Retinal pigment epithelial cell (primary cell): ENCODE measurements around the gene EME2.

Experiments
- DNase-seq: peaks from one replicate; pipeline ENCODE4 v3.0.0-alpha.2; 2010; ENCODE audit warnings: low read depth
- H3K4me3 ChIP-seq: 2 replicates; pipeline ENCODE4 v1.5.1; 2011; ENCODE audit warnings: mild to moderate bottlenecking, low read length, control low read depth, moderate library complexity
- CTCF ChIP-seq: conservative IDR thresholded peaks from 2 replicates; pipeline ENCODE4 v1.5.1; 2011; ENCODE audit warnings: low read depth, low read length, control low read depth, inconsistent platforms

EME2 gene

GRCh38 chr16:1781254-1781653, 8.6 kb downstream of the EME2 start:
- H3K4me3 ChIP-seq: peak overlapping the region; percentile 89
- no peak for DNase-seq
- TF ChIP-seq CTCF: no peak

DNA sequence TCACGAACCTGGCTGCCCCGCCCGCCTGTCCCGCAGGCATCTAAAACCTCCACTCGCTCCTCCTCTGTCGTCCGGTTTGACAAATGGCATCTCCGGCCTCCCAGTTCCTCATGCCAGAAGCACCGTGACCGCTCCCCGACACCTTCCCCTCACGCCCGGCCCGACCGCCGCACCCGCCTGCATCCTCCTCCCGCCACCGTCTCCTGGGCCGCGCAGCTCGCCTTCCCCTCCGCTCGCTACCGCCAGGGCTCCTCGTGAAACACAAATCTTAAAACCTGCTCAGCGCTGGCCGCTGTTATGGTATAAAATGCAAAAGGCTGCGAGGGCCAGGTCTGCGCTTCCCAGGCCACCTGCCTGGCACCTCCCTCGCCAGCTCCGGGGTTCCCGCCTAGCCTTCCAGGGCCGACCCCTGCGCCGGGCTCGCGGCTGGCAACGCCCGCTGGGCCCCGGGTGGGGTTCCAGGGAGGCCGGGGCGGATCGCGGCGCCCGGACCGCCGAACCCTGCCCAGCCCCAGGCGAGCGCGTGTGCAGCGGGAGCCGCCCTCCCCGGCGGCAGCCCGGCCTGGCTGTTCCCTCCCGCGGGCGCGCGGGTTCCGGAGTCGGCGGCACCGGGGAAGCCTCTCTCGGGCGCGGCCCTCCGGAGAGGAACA, 9.3 kb downstream of the EME2 start:
- H3K4me3 ChIP-seq: peak overlapping the region; percentile 89
- no peak for DNase-seq
- TF ChIP-seq CTCF: peak; percentile 12

- peak within 1 kb of the TSS; percentile 89 for H3K4me3 ChIP-seq
- peak; percentile 100 for DNase-seq
- TF ChIP-seq CTCF: no peak
Measured at GRCh38 chr16:1782408-1783264, 10.0 kb downstream of the EME2 start, which contains the start of the genes NUBP2 and SPSB3. Gene NUBP2 (plus strand): TSS chr16:1782960. CDS start chr16:1783021, 61 bp downstream. Gene SPSB3 (minus strand): TSS chr16:1782571. CDS start chr16:1781483, 1,088 bp downstream.

DNA sequence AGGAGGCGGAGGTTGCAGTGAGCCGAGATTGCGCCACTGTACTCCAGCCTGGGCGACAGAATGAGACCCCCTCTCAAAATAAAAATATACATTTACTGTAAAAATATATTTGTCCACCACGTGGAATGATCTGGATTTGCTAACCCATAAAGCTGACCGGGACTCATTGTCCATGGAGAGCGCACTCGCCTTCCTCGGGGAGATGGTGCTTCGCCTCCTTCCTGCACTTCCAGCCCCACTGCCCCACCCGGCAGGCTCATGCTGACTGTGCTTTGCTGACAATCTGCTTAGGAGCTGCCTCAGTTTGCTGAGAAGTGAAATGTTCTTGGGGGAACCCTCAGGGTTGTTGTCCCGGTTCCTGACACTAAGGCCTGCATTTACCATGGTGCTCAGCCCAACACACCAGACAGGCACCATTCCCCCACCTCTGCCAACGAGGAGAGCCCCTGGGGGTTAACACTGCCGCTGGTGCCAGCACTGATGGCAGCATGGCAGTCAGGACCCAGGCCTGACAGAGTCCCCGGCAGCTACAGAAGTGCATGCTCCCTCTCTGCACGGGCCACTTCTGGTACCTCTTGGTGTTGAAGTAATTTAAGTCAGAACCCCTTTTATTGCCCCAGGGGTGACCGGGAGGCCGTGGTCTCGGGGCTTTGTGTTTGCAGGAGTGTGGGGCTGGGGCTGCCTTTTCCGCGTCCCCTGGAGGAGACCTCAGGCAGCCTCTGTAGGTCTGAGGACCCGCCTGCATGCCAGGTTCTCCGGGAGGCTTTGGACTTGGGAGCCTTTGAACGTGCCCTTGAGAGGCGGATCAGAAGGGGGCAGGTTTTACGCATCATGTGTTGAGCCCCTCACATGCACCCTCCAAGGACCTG, 12.6 kb downstream of the EME2 start:
- TF ChIP-seq CTCF: no peak
- DNase-seq: no peak
- H3K4me3 ChIP-seq: no peak overlapping the region

DNA sequence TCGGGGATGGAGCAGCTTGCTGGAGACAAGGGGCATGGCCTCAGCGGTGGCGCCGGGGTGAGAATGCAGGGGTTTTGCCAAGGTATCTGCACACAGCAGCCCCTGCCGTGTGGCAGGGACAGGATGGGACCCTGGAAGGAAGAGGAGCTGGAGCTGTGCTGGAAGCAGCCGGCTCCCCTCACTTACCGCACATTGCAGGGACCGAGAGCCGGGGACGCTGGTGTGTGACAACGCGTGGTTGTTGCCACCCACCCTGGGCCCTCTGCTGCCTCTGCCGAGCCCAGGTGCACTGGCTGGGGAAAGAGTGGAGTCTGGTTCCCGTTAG, 13.2 kb downstream of the EME2 start:
- H3K4me3 ChIP-seq: no peak overlapping the region
- no peak for DNase-seq
- TF ChIP-seq CTCF: no peak

DNA sequence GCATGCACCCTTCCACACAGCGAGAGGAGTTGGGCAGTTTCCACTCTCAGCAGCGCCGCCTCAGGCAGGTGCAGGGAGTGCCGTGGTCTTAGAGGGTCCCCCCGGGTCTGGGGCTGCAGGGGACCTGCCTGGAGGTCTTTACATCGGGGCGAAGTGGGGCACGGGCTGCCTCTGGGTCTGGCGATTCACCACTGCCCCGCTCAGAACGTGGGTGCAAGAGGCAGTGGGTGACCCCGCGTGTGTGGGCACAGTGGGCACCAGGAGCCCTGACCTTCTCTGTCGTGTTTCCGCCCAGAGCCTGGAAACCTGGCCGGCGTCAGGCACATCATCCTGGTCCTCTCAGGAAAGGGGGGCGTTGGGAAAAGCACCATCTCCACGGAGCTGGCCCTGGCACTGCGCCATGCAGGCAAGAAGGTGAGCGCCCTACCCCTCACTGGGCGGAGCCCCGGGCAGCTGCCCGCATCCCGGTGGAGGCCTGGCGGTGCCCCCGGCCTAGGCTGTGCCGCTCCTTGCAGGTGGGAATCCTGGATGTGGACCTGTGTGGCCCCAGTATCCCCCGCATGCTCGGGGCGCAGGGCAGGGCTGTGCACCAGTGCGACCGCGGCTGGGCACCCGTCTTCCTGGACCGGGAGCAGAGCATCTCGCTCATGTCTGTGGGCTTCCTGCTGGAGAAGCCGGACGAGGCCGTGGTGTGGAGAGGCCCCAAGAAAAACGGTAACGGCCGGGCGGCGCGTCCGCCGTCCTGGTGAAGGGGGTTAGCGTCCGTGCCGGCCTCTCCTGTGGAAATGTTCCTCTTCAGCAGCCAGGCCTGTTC, 13.8 kb downstream of the EME2 start:
- TF ChIP-seq CTCF: no peak

More for the DNA sequence above, 13.8 kb downstream of the EME2 start:
- no peak for DNase-seq
- no peak overlapping the region for H3K4me3 ChIP-seq
